ENCODE results near the gene ABI3BP. TPM values are rescaled to one million over a fixed set of nuclear protein-coding genes. Genes with fewer than 3 reads are reported as not detected.

ABI3BP gene
- total RNA-seq, 1 donor from 2014 or later = 1.1 TPM

- no peak overlapping the region for H3K4me2 ChIP-seq (ENCODE audit: low read length)
- no peaks in the 10 kb centered on the region for H3K36me3 Mint-ChIP-seq (ENCODE audit: low read depth, unreplicated experiment)
- H3K9me3 Mint-ChIP-seq (ENCODE audit: unreplicated experiment) = no peaks in the 10 kb centered on the region
- peaks cover 4% of the 10 kb centered on the region for H3K4me1 ChIP-seq (ENCODE audit: insufficient read depth, low read length)
- H3K79me2 ChIP-seq (ENCODE audit: insufficient read depth, low read length) = no peaks in the 10 kb centered on the region
- no peaks in the 10 kb centered on the region for H3K36me3 ChIP-seq (ENCODE audit: insufficient read depth, low read length)
- peaks cover 16% of the 10 kb centered on the region for H3K4me1 Mint-ChIP-seq (ENCODE audit: low read depth, unreplicated experiment)
- H3K4me3 Mint-ChIP-seq (ENCODE audit: unreplicated experiment) = no peak overlapping the region
- H3K27me3 Mint-ChIP-seq (ENCODE audit: low read depth, unreplicated experiment) = peaks cover 2% of the 10 kb centered on the region
- DNase-seq (ENCODE audit: low read depth) (no peak), FAIRE-seq (no peak)
- H2AFZ ChIP-seq (ENCODE audit: low read depth, low read length) = no peak overlapping the region
- H3K27ac Mint-ChIP-seq (ENCODE audit: unreplicated experiment) = no peak overlapping the region
- TF ChIP-seq CTCF (IDR thresholded peaks at IDR 0.05; ENCODE audit: insufficient read depth, low read depth, low read length) (no peak), EZH2 (IDR thresholded peaks at IDR 0.05; ENCODE audit: insufficient read depth, low read length) (no peak)
- no peaks in the 10 kb centered on the region for H3K27me3 ChIP-seq (ENCODE audit: insufficient read depth, low read length)
- H3K9me3 ChIP-seq (ENCODE audit: insufficient read depth, low read depth, low read length) = no peaks in the 10 kb centered on the region
- no peaks in the 10 kb centered on the region for H4K20me1 ChIP-seq (ENCODE audit: insufficient read depth, low read length)
- H3K27ac ChIP-seq (ENCODE audit: low read depth, low read length) = no peak overlapping the region
- H3K4me3 ChIP-seq (ENCODE audit: insufficient read depth, low read depth, low read length) = no peak overlapping the region
- H3K9ac ChIP-seq (ENCODE audit: low read length) = no peak overlapping the region
Measured at GRCh38 chr3:100994809-100995208, 1.6 kb upstream of the ABI3BP start.

- no peak for FAIRE-seq
- Histone ChIP-seq H3K9me3 (ENCODE audit: insufficient read depth, low read depth, low read length) (no peaks in the 10 kb centered on the region), H3K4me3 (ENCODE audit: insufficient read depth, low read depth, low read length) (no peak overlapping the region), H3K9ac (ENCODE audit: low read length) (no peak overlapping the region), H3K4me1 (ENCODE audit: insufficient read depth, low read length) (peaks cover 4% of the 10 kb centered on the region), H4K20me1 (ENCODE audit: insufficient read depth, low read length) (no peaks in the 10 kb centered on the region), H3K27me3 (ENCODE audit: insufficient read depth, low read length) (no peaks in the 10 kb centered on the region), H3K36me3 (ENCODE audit: insufficient read depth, low read length) (no peaks in the 10 kb centered on the region), H3K4me2 (ENCODE audit: low read length) (no peak overlapping the region), H2AFZ (ENCODE audit: low read depth, low read length) (no peak overlapping the region), H3K79me2 (ENCODE audit: insufficient read depth, low read length) (no peaks in the 10 kb centered on the region), H3K27ac (ENCODE audit: low read depth, low read length) (no peak overlapping the region)
- Mint-ChIP-seq H3K27ac (ENCODE audit: unreplicated experiment) (no peak overlapping the region), H3K4me3 (ENCODE audit: unreplicated experiment) (no peak overlapping the region), H3K36me3 (ENCODE audit: low read depth, unreplicated experiment) (no peaks in the 10 kb centered on the region), H3K27me3 (ENCODE audit: low read depth, unreplicated experiment) (peaks cover 2% of the 10 kb centered on the region), H3K9me3 (ENCODE audit: unreplicated experiment) (no peaks in the 10 kb centered on the region), H3K4me1 (ENCODE audit: low read depth, unreplicated experiment) (peaks cover 16% of the 10 kb centered on the region)
- TF ChIP-seq CTCF (IDR thresholded peaks at IDR 0.05; ENCODE audit: insufficient read depth, low read depth, low read length) (no peak), EZH2 (IDR thresholded peaks at IDR 0.05; ENCODE audit: insufficient read depth, low read length) (no peak)
- DNase-seq (ENCODE audit: low read depth) = no peak
Measured at GRCh38 chr3:100994187-100994586, 966 bp upstream of the ABI3BP start.

- Mint-ChIP-seq H3K4me1 (ENCODE audit: low read depth, unreplicated experiment) (peaks cover 16% of the 10 kb centered on the region), H3K9me3 (ENCODE audit: unreplicated experiment) (no peaks in the 10 kb centered on the region), H3K36me3 (ENCODE audit: low read depth, unreplicated experiment) (no peaks in the 10 kb centered on the region), H3K27me3 (ENCODE audit: low read depth, unreplicated experiment) (peaks cover 2% of the 10 kb centered on the region), H3K4me3 (ENCODE audit: unreplicated experiment) (peak overlapping the region; percentile 60), H3K27ac (ENCODE audit: unreplicated experiment) (peak overlapping the region; percentile 38)
- Histone ChIP-seq H3K36me3 (ENCODE audit: insufficient read depth, low read length) (no peaks in the 10 kb centered on the region), H3K4me1 (ENCODE audit: insufficient read depth, low read length) (peaks cover 4% of the 10 kb centered on the region), H3K4me3 (ENCODE audit: insufficient read depth, low read depth, low read length) (peak overlapping the region; percentile 12), H3K79me2 (ENCODE audit: insufficient read depth, low read length) (no peaks in the 10 kb centered on the region), H3K27ac (ENCODE audit: low read depth, low read length) (no peak overlapping the region), H3K9ac (ENCODE audit: low read length) (peak overlapping the region; percentile 4), H3K27me3 (ENCODE audit: insufficient read depth, low read length) (no peaks in the 10 kb centered on the region), H2AFZ (ENCODE audit: low read depth, low read length) (peak overlapping the region; percentile 54), H4K20me1 (ENCODE audit: insufficient read depth, low read length) (no peaks in the 10 kb centered on the region), H3K4me2 (ENCODE audit: low read length) (peak overlapping the region; percentile 74), H3K9me3 (ENCODE audit: insufficient read depth, low read depth, low read length) (no peaks in the 10 kb centered on the region)
- DNase-seq (ENCODE audit: low read depth) (no peak), FAIRE-seq (no peak)
- TF ChIP-seq EZH2 (IDR thresholded peaks at IDR 0.05; ENCODE audit: insufficient read depth, low read length) (no peak), CTCF (IDR thresholded peaks at IDR 0.05; ENCODE audit: insufficient read depth, low read depth, low read length) (no peak)
Measured at GRCh38 chr3:100992231-100993012, 799 bp downstream of the ABI3BP start.

Measured in astrocyte (in vitro differentiated cells and primary cell).